Kidney (tissue), 14 donors: ENCODE measurements around the gene VTI1A. TPM values are rescaled to one million over a fixed set of nuclear protein-coding genes. Genes with fewer than 3 reads are reported as not detected.

Experiments
- DNase-seq, 5 donors: peaks; one replicate each; pipeline ENCODE4 v3.0.0-alpha.2; 2013 to 2020
- FAIRE-seq: peaks from 2 replicates; lab custom pipeline; 2012; peaks lifted over from hg19 to GRCh38; lab: Jason Lieb, UNC
- H3K27ac ChIP-seq, 2 donors: one replicate each; pipeline ENCODE4 v1.7.0; 2013; ENCODE audit warnings: low read depth in 2 of 2, low read length in 2 of 2, inconsistent platforms in 1 of 2
- H3K27me3 ChIP-seq: one replicate; pipeline ENCODE4 v1.7.1; 2013; ENCODE audit warnings: low read length, inconsistent platforms; ENCODE audit not compliant: control insufficient read depth, insufficient read depth
- H3K36me3 ChIP-seq, 3 donors: one replicate each; pipeline versions ENCODE4 v1.7.0 to v1.7.1; 2013; ENCODE audit warnings: low read length in 3 of 3, control low read depth in 1 of 3, inconsistent platforms in 1 of 3; ENCODE audit not compliant: insufficient read depth in 3 of 3, control insufficient read depth in 2 of 3
- H3K4me1 ChIP-seq, 3 donors: one replicate each; pipeline versions ENCODE4 v1.7.0 to v1.7.1; 2013; ENCODE audit warnings: low read length in 3 of 3, inconsistent platforms in 1 of 3, low read depth in 1 of 3; ENCODE audit not compliant: control insufficient read depth in 2 of 3, insufficient read depth in 2 of 3
- H3K4me3 ChIP-seq, 3 donors: one replicate each; pipeline versions ENCODE4 v1.7.0 to v1.8.1; 2013; ENCODE audit warnings: low read length in 3 of 3, control low read depth in 1 of 3, inconsistent platforms in 1 of 3
- H3K9ac ChIP-seq, 3 donors: one replicate each; pipeline versions ENCODE4 v1.7.0 to v1.7.1; 2013; ENCODE audit warnings: low read length in 3 of 3, control low read depth in 1 of 3, inconsistent platforms in 1 of 3
- H3K9me3 ChIP-seq, 3 donors: one replicate each; pipeline versions ENCODE4 v1.7.0 to v1.7.1; 2013; ENCODE audit warnings: low read length in 3 of 3, control low read depth in 1 of 3, inconsistent platforms in 1 of 3; ENCODE audit not compliant: control insufficient read depth in 2 of 3, insufficient read depth in 1 of 3
- intact Hi-C: fragments of 100-400 bp; cut with DNase I; formaldehyde crosslinking; loops from one replicate; pipeline ENCODE4 v1.11.1; 2022
- polyA plus RNA-seq: library from polyadenylated mRNA; stranded (reverse); fragments of 350-450 nt; fragmentation: Illumina TruSeq; extraction: RNeasy Lipid Tissue Mini Kit (QIAGEN cat#74804); gene quantifications from one replicate; pipeline ENCODE4 v1.2.3, GENCODE V29; 2014; ENCODE audit warnings: low read depth, low replicate concordance; ENCODE audit not compliant: insufficient read depth
- total RNA-seq: library from RNA; stranded (reverse); fragmentation: NEBNext Ultra II Directional; extraction: Animal tissue kit (Norgen Biotek cat#: 25700); gene quantifications from one replicate; pipeline ENCODE4 v1.2.1, GENCODE V29; 2021
- TF ChIP-seq, protein P1 (sequence below): IDR thresholded peaks from 3 replicates; pipeline ENCODE4 v1.5.1; 2012; ENCODE audit warnings: mild to moderate bottlenecking, moderate library complexity, borderline replicate concordance; ENCODE audit not compliant: insufficient read depth; ENCODE audit errors: extremely low read depth
- donor health status: control.
- donor health status: control.
- donor health status: control.
- donor health status: control.
- donor health status: control.
- donor health status: DM: yes; HTN: yes; CAD: no.
- donor health status: Normal renal cell carcinoma (clear cell type).

VTI1A gene
- total and polyA plus RNA-seq, 2 donors from 2014 or later = 9.2 to 41.8 TPM

DNA sequence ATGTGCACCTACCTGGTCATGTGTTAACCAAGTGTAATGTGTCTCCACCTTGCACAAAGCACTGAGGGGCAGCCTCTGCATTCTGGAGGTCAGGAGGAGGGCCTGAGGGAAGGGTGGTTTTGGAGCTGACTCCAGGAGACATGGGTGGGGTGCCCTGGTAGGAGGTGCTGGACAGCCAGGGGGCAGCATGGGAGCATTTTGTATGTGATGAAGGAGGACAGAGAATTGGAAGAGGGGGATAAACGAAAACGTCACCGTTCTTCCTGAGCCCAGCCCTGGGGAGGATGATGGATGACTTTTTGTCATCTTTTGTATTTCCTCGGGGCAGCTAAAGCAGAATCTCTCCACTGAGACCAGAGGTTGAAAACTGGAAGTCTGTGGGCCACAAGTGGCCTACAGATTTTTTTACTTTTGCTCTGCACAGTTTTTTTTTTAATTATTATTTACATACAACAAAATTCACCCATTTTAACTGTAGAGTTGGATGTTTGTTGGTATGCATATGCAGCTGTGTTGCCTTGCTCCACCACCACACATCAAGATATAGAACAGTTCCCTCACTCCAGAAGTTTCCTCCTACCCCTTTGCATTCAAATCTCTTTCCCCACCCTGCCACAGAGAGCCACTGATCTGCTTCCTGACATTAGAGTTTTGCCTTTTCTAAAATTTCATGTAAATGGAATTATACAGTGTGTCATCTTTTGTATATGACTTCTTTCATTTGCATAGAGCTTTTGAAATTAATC is 242.5 kb downstream of the VTI1A start:
- no peaks in the 10 kb centered on the region for H3K4me1 ChIP-seq
- TF ChIP-seq, protein P1, sequence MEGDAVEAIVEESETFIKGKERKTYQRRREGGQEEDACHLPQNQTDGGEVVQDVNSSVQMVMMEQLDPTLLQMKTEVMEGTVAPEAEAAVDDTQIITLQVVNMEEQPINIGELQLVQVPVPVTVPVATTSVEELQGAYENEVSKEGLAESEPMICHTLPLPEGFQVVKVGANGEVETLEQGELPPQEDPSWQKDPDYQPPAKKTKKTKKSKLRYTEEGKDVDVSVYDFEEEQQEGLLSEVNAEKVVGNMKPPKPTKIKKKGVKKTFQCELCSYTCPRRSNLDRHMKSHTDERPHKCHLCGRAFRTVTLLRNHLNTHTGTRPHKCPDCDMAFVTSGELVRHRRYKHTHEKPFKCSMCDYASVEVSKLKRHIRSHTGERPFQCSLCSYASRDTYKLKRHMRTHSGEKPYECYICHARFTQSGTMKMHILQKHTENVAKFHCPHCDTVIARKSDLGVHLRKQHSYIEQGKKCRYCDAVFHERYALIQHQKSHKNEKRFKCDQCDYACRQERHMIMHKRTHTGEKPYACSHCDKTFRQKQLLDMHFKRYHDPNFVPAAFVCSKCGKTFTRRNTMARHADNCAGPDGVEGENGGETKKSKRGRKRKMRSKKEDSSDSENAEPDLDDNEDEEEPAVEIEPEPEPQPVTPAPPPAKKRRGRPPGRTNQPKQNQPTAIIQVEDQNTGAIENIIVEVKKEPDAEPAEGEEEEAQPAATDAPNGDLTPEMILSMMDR = peak; percentile 17
- H3K9me3 ChIP-seq = no peaks in the 10 kb centered on the region
- no peak overlapping the region for H3K9ac ChIP-seq
- H3K36me3 ChIP-seq = no peaks in the 10 kb centered on the region
- no peak for FAIRE-seq
- DNase-seq = peak in 4 of 5 donors; percentile 26 to 51 (median 45)
- H3K27ac ChIP-seq = no peak overlapping the region
- no peak overlapping the region for H3K4me3 ChIP-seq
- intact Hi-C loops = no loop called here
- H3K27me3 ChIP-seq = no peaks in the 10 kb centered on the region

- TF ChIP-seq, protein P1 = no peak
- Histone ChIP-seq H3K27me3 (no peaks in the 10 kb centered on the region), H3K4me1 (no peaks in the 10 kb centered on the region), H3K4me3 (no peak overlapping the region), H3K36me3 (no peaks in the 10 kb centered on the region), H3K9me3 (no peaks in the 10 kb centered on the region), H3K9ac (no peak overlapping the region), H3K27ac (no peak overlapping the region)
- FAIRE-seq (no peak), DNase-seq (no peak)
- intact Hi-C loops = no loop called here
These were observed 248.5 kb downstream of the VTI1A start for GRCh38 chr10:112695539-112695938.

- no peaks in the 10 kb centered on the region for H3K27me3 ChIP-seq
These were observed 249.6 kb downstream of the VTI1A start for GRCh38 chr10:112696592-112696991.

More at GRCh38 chr10:112696592-112696991, 249.6 kb downstream of the VTI1A start:
- Histone ChIP-seq H3K9ac (no peak overlapping the region), H3K27ac (no peak overlapping the region), H3K36me3 (no peaks in the 10 kb centered on the region), H3K4me3 (no peak overlapping the region), H3K9me3 (no peaks in the 10 kb centered on the region), H3K4me1 (no peaks in the 10 kb centered on the region)
- FAIRE-seq = no peak
- TF ChIP-seq, protein P1 = no peak
- intact Hi-C loops = no loop called here
- peak in 2 of 5 donors; percentile 26 to 42 for DNase-seq
